Measurements from ENCODE around the gene TNP2. TPM values are rescaled to one million over a fixed set of nuclear protein-coding genes. Genes with fewer than 3 reads are reported as not detected.
A peak's percentile ranks its signal among the peaks of the same experiment; 100 is the strongest.

Gene TNP2
- total and polyA plus RNA-seq, 9 of the 15 experiments (the other 6 are each of a cell fraction or from before 2014, with no cell fraction given), result not detected

DNA sequence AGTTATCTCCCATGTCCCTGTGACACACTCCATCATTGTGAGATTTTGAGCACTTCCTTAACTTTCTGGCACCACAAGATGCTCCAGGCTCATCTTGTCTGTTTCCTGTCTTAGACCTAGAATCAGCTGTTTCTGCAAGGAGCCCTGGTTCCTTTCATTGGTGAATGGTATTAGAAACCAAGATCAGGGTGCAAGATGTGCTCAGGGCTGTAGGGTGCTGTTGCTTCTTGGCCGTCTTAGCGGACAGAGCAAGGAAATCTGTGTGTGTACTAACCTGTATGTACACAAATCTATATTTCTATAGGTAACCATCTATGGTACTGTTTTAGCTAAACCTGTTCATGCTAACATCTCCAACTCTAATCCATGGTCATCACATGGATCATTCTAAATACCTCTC lies 20.1 kb upstream of the TNP2 start:
- Histone ChIP-seq H3K4me2 (ENCODE audit: insufficient read depth, low read length) (no peak overlapping the region), H3K4me1 (replicated peaks in 1 of 2; ENCODE audit: control insufficient read depth in 2 of 2, insufficient read depth in 2 of 2, low read length in 2 of 2) (no peaks in the 10 kb centered on the region; a peak in 1 of 5 replicates), H3K27me3 (ENCODE audit: control insufficient read depth in 2 of 2, insufficient read depth in 2 of 2, low read length in 2 of 2) (peaks cover 19 to 54% of the 10 kb centered on the region in 2 experiments), H2AFZ (ENCODE audit: low read depth, low read length) (no peak overlapping the region), H3K9ac (ENCODE audit: insufficient read depth in 1 of 2, low read depth in 2 of 2, low read length in 2 of 2) (no peak overlapping the region), H3K36me3 (ENCODE audit: control insufficient read depth, insufficient read depth, low read length) (no peaks in the 10 kb centered on the region), H3K4me3 (no peak overlapping the region), H3K9me1 (ENCODE audit: control insufficient read depth, insufficient read depth, low read length) (no peaks in the 10 kb centered on the region), H4K20me1 (replicated peaks; ENCODE audit: control insufficient read depth, insufficient read depth, low read length) (no peaks in the 10 kb centered on the region), H3K9me3 (replicated peaks; ENCODE audit: control insufficient read depth, insufficient read depth, low read depth, low read length) (no peaks in the 10 kb centered on the region), H3K79me2 (ENCODE audit: control insufficient read depth, insufficient read depth, low read length) (no peaks in the 10 kb centered on the region), H3K27ac (ENCODE audit: extremely low read depth, low read depth, low read length) (no peak overlapping the region)
- TF ChIP-seq SAP30 (IDR thresholded peaks at IDR 0.05; ENCODE audit: borderline replicate concordance, insufficient read depth, low read depth, low read length, poor library complexity, severe bottlenecking), result no peak
- no peak for TF ChIP-seq U2AF1 (optimal IDR thresholded peaks at IDR 0.05; ENCODE audit: low read depth, low read length)
- no peak for TF ChIP-seq PCBP1 (IDR thresholded peaks at IDR 0.05; ENCODE audit: low read depth, low read length, poor library complexity, severe bottlenecking)
- TF ChIP-seq ETV5 (CRISPR knock-in tag; IDR thresholded peaks at IDR 0.05; ENCODE audit: low read depth), result no peak
- TF ChIP-seq CHAMP1 (IDR thresholded peaks at IDR 0.05), result no peak
- TF ChIP-seq, protein P1, sequence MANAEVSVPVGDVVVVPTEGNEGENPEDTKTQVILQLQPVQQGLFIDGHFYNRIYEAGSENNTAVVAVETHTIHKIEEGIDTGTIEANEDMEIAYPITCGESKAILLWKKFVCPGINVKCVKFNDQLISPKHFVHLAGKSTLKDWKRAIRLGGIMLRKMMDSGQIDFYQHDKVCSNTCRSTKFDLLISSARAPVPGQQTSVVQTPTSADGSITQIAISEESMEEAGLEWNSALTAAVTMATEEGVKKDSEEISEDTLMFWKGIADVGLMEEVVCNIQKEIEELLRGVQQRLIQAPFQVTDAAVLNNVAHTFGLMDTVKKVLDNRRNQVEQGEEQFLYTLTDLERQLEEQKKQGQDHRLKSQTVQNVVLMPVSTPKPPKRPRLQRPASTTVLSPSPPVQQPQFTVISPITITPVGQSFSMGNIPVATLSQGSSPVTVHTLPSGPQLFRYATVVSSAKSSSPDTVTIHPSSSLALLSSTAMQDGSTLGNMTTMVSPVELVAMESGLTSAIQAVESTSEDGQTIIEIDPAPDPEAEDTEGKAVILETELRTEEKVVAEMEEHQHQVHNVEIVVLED (CRISPR knock-in tag; IDR thresholded peaks at IDR 0.05), result no peak
- TF ChIP-seq TRIM28 (IDR thresholded peaks at IDR 0.05), result no peak
- TF ChIP-seq NR2C1 (IDR thresholded peaks at IDR 0.05), result no peak
- TF ChIP-seq NR2C1 (tag; IDR thresholded peaks at IDR 0.05), result no peak
- no peak for TF ChIP-seq ZNF778 (CRISPR knock-in tag; IDR thresholded peaks at IDR 0.05)
- no peak for TF ChIP-seq BHLHE40 (IDR thresholded peaks at IDR 0.05; ENCODE audit: low read length)
- BruUV-seq (replicated peaks), result no TSS peak
- ATAC-seq, result no peak
- 15% methylated on average over 2 of the region's 2 CpGs for WGBS (ENCODE audit: insufficient coverage, low coverage, missing lambda C conversion rate)
- peak; percentile 6 for FAIRE-seq
- in situ Hi-C loops (cut with MboI), result no loop called here
- intact Hi-C loops (cut with micrococcal nuclease), result no loop called here
- POLR2A ChIA-PET, result interaction anchor here (1.4 kb wide), 1 partner anchor 11 kb away, joined by 3 read pairs; no protein-coding TSS in a partner anchor
- CTCF ChIA-PET (ENCODE audit: low intra/inter-chr PET ratio), result no interaction called here
- DNase-seq (ENCODE audit: extremely low read depth in 1 of 4, low spot score in 3 of 4), result no peak

All from K562 (cell line).